COR-L47 (cell line): ENCODE data around the gene SYTL5.

Experiments used
- DNase-seq: peaks from one replicate; lab custom pipeline; 2025; lab: John Stamatoyannopoulos, UW

The SYTL5 gene

DNA sequence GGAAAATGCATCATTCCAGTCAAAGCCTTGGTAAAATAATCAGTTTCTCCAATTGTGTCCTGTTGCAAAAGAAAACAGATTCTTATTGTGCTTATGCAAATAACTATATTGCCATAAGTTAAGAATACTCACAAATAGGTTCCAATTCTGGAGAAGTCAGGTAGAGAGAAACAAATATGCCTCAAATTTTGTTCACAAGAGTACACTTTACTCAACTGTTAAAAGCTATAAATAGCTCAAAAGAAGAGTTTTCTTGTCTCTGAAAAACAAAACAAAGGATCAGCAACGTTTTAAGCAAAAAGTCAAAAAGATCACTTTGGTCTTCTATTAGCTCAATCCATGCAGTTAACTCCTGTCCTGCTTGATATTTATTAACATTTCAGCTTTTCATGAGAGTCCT lies 21.9 kb downstream of the SYTL5 start:
- no peak for DNase-seq

DNA sequence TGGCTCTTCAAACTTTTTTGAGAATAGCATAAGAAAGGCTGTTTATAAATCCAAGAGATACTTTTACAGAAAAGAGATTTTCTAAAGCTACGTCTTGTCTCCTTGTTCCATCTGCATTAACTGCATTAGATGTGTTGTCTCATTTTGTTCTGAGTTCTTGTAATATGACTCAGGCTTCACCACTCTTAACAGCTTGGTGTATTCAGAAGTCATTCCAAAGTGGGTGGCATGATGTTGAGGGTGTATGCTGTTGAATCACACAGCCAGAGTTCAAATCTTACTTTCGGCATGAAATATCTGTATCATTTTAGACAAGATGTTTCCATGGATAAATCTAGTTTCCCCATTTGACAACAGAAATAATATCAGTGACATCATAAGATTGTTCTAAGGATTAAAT lies 30.1 kb downstream of the SYTL5 start:
- no peak for DNase-seq

DNA sequence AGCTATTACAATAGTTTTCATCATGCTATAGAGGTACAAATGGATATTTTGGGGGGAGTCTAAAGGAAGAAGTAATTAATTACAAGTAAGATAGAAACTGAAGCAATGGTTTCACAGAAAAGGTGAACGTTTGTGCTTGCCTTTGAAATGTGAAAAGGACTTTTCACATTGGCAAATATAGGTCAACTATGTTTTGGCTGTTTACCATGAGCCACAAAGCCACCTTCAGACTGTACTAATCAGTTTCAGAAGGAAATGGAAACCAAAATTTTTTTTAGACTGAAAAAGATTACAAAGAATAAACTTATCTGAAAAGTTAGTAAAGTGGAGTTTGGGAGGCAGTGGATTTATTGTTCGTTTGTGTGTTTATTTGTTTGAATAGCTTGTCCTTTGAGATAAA lies 32.1 kb downstream of the SYTL5 start:
- DNase-seq, result no peak

- no peak for DNase-seq
Measured at GRCh38 chrX:38041237-38041636, 34.9 kb downstream of the SYTL5 start.

DNA sequence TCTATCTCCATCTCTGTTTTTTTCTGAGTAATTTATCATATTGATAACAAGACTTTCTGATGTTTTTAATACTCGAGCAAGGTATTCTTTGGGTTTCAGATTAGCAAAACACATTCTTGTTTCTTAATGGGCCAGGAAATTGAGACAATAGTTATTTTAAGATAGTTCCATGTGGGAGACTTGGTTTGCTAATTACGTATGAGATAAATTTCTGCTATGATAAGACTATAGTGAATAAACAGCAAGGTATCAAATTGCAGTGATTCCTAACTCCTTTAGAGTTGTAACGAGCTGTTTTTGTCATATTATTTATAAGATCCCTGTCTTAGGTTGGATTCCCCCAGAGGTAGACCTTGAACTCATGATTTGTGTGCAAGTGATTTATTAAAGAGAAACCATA lies 38.3 kb downstream of the SYTL5 start:
- no peak for DNase-seq

DNA sequence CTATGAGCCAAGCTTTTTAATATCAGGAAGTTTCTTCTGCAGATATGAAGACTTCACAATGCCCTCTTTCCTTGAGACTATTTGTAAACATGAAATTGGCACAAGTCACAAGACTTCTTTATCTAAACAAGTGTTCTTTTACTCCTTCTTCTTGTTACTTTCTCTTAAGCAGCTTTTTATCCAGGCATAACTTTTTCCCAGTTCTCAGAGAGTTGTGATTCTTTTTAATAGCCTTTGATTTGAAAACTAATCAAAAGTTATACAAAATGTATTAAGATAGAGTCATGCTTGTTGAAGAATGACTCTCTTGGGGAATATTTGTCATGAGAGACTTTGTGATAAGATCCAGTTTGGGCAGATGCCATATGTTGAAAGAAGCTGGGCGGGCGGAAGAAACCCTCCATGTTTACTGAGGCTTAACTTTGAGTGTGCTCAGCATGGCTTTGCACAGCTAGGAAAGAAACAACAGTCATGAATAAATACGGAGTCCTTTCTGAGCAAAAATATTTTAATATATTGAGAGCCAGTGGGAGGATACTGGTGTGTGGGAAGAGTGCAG lies 39.3 kb downstream of the SYTL5 start:
- DNase-seq, result no peak

- no peak for DNase-seq
Measured at GRCh38 chrX:38048886-38049285, 42.5 kb downstream of the SYTL5 start.

DNA sequence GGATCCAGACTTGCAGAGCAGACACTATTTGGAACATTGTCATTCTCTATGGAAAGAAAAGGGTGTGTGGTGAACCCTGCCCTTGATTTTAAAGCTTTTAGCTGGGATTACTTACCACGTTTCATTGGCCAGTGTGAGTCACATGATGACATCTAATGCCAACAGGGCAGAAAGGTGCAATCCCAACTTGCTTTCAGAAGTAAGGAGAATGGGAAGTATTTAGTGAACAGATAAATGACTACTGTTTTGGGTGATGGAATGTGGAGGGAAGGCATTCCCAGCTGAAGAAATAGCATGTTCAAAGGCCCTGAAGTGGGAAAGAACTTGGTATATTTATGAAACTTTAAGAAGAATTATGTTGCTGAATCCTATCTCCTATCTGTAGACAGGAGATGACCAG lies 44.5 kb downstream of the SYTL5 start:
- no peak for DNase-seq

- DNase-seq, result no peak
Measured at GRCh38 chrX:38052096-38052495, 45.7 kb downstream of the SYTL5 start.

GRCh38 chrX:38055170-38055847 lies 49.0 kb downstream of the SYTL5 start:
- no peak for DNase-seq

- DNase-seq, result no peak
Measured at GRCh38 chrX:38060331-38060878, 54.1 kb downstream of the SYTL5 start.

GRCh38 chrX:38061335-38061734 lies 55.0 kb downstream of the SYTL5 start:
- DNase-seq, result no peak

- DNase-seq, result no peak
Measured at GRCh38 chrX:38066934-38067333, 60.6 kb downstream of the SYTL5 start.

GRCh38 chrX:38069273-38069672 lies 62.9 kb downstream of the SYTL5 start:
- no peak for DNase-seq

DNA sequence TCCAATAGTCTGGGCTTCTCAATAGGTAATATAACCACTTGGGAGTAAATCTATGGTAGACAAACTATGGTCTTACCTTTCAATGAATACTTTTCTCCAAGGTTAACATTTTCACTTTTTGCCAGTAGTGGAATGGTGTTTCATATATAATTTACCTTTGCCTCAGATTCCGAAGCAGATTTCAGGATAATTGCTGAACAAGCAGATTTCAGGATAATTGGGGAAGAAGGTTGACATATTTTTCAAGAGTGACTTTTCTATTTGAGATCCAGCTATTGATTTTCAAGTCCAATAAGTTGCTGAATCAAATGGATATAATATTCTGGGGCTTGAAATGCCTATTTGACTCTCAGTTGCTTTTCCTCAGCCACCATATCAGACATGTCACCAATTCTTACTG lies 63.6 kb downstream of the SYTL5 start:
- DNase-seq, result no peak

- DNase-seq, result no peak
Measured at GRCh38 chrX:38079463-38079862, 73.1 kb downstream of the SYTL5 start.

DNA sequence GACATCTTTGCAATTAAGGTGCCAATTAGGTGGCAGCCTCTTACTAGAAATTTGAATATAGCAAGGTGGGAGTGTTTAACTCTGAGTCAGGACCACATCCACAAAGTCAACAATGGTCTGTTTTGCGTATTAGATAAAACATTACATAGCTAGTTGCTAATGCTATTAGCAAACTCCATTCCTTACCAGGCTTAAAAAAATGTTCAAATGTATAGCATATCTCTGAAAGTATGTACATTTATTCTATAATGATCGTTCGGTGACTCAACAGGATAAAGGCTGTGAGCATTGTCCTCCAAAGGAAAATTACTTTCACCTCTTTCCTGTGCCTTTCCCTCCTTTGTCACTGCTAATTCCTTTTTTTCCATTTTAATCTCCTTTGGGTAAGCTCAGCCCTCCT lies 74.5 kb downstream of the SYTL5 start:
- DNase-seq, result no peak

- DNase-seq, result no peak
Measured at GRCh38 chrX:38081909-38082308, 75.6 kb downstream of the SYTL5 start.

GRCh38 chrX:38082309-38082708 lies 76.0 kb downstream of the SYTL5 start:
- no peak for DNase-seq

DNA sequence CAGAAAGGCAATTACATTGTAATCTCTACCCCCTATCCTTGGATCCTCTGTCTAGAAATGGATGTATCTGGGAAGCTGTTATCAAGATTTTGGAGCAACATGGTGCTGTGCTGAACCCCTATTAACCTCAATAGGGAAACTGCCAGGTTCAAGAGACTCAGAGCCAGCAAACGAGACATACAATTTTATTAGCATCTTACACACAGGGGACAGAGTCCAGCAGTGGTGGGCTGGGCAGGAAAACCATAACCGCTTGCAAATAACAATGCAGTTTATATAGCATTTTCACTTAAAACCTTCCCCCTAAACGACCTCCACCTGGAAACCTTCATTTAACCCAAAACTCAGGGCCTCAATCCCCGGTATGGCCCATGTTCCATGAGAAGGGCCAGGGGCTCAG lies 79.5 kb downstream of the SYTL5 start:
- no peak for DNase-seq

DNA sequence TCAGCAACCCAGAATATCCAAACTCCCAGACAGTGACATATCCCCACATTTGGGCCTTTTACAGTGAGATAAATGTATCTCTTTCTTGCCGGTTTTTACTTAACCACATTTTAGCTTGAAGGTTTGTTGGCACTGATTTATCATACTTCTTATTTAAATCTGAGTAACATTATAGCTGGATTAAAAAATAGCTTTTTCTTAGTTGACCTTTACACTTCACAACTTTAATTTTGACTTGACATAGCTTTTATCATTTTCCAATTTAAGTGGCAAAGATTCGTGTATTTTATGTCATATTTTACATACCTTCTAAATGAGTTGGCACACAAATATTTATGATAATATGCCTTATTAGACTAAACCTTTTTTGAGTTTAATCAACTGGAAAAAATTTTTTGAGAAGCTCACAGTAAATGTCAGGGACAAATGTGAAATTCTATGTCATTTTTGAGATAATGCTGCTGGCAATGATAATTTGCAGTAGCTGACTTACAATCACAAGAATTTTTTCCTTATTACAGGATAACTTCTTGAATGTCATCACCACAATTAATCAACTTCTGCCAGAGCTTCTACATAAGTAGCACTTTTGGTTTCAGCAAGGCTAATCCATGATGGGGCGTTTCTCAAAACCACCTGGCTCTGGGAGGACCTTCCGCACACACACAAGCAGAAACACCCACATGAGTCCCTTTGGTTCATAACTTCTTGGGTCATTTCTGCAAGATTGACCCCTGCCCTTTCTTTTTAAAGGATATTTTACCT lies 80.3 kb downstream of the SYTL5 start:
- no peak for DNase-seq

DNA sequence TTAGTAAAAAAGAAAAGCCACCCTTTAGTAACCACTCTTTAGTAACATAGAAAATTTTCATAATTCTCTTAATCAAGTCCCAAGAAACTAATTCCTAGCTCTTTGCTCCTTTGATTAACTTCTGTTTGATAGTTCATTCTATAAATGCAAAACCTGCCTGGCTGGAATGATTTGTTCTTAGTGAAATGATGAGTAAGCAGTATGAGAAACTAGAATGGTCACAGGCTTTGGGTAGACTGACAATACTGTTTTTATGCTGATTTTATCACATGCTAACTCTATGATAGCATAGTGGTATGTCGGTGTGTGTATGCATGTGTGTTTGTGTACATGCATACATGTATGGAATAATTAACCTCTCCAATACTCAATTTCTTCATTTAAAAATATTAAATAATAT lies 81.2 kb downstream of the SYTL5 start:
- DNase-seq, result no peak
